ENCODE measurements around the gene TMEM219. TPM values are rescaled to one million over a fixed set of nuclear protein-coding genes. Genes with fewer than 3 reads are reported as not detected.
"Not testable (repeated sequence)": the region's sequence is repeated elsewhere in the genome, so short reads cannot be mapped to it uniquely, and the experiment has no call there.

Gene TMEM219
- total and polyA plus RNA-seq, 2 of the 8 experiments (the other 6 are each of a cell fraction or from before 2014, with no cell fraction given): 60.2 to 116 TPM

- not testable (repeated sequence) for H3K23ac ChIP-seq (ENCODE audit: insufficient read length); H3K27ac ChIP-seq (ENCODE audit: low read depth, low read length); H4K20me1 ChIP-seq (replicated peaks in 1 of 2; ENCODE audit: control insufficient read depth in 1 of 2, insufficient read depth in 2 of 2, low read length in 2 of 2); H3K56ac ChIP-seq (replicated peaks; ENCODE audit: insufficient read length, low read depth, low read length); H3K27me3 ChIP-seq (replicated peaks in 1 of 4; ENCODE audit: control insufficient read depth in 3 of 4, extremely low read depth in 1 of 4, insufficient read depth in 3 of 4, low read length in 3 of 4); H2BK120ac ChIP-seq (replicated peaks; ENCODE audit: low read depth, low read length); DNase-seq (ENCODE audit: low read depth in 1 of 2, low spot score in 2 of 2); H3K4ac ChIP-seq (replicated peaks; ENCODE audit: insufficient read length, low read depth, low read length); H3K9me3 ChIP-seq (ENCODE audit: insufficient read depth in 2 of 2, low read depth in 1 of 2, low read length in 1 of 2); H2BK20ac ChIP-seq (ENCODE audit: low read length); H4K5ac ChIP-seq (ENCODE audit: insufficient read length, low read depth, low read length); H3K36me3 ChIP-seq (ENCODE audit: control insufficient read depth in 2 of 4, insufficient read depth in 4 of 4, low read length in 3 of 4); H2AK5ac ChIP-seq (ENCODE audit: low read depth, low read length); H2BK12ac ChIP-seq (ENCODE audit: low read depth, low read length); H3K9ac ChIP-seq (replicated peaks in 1 of 4; ENCODE audit: extremely low read depth in 1 of 4, low read depth in 3 of 4, low read length in 3 of 4); H3K79me2 ChIP-seq (ENCODE audit: control insufficient read depth in 1 of 2, insufficient read depth in 2 of 2, low read length in 2 of 2); H3K14ac ChIP-seq (ENCODE audit: insufficient read length); H3K4me3 ChIP-seq (ENCODE audit: extremely low read depth in 1 of 4, insufficient read depth in 2 of 4, low read depth in 3 of 4, low read length in 4 of 4); H3K79me1 ChIP-seq (ENCODE audit: low read depth, low read length); FAIRE-seq; H2BK5ac ChIP-seq (ENCODE audit: low read depth, low read length); H4K8ac ChIP-seq (ENCODE audit: extremely low read depth, insufficient read depth, low read length); H4K91ac ChIP-seq (replicated peaks; ENCODE audit: insufficient read length, low read length); H2AFZ ChIP-seq (ENCODE audit: low read length); H2BK15ac ChIP-seq (ENCODE audit: low read length); H3K18ac ChIP-seq (ENCODE audit: extremely low read depth, low read length); H3K4me1 ChIP-seq (replicated peaks in 1 of 4; ENCODE audit: control insufficient read depth in 3 of 4, insufficient read depth in 4 of 4, low read length in 3 of 4); H3K4me2 ChIP-seq (ENCODE audit: insufficient read depth in 1 of 2, low read depth in 2 of 2, low read length in 2 of 2)
- POLR2A ChIA-PET (ENCODE audit: partially characterized antibody): interaction anchor here (0.6 to 3.6 kb wide), 2 partner anchors 13 to 58 kb away, joined by 3 to 33 read pairs; partner anchors contain the start of gene TAOK2
- whole genome bisulfite sequencing, 2 experiments (ENCODE audit: extremely low coverage in 1 of 2, insufficient coverage in 1 of 2, insufficient read length in 1 of 2, insufficient replicate concordance in 2 of 2, low coverage in 1 of 2, low lambda C conversion rate in 2 of 2, missing lambda C conversion rate in 1 of 2): 86% methylated on average over 4 of the region's 4 CpGs; no CpG with 5 or more reads in 1 of the 2 experiments
- CTCF ChIA-PET (ENCODE audit: partially characterized antibody): interaction anchor here (1.5 to 2.5 kb wide), 2 partner anchors 17 to 48 kb away, joined by 5 to 16 read pairs; no protein-coding TSS in a partner anchor
- peaks cover 12% of the 10 kb centered on the region for H3K23me2 ChIP-seq (ENCODE audit: low read depth, low read length)
These were observed 2.1 kb upstream of the TMEM219 start for GRCh38 chr16:29959821-29960220.

All from H1 (cell line).